Measurements from ENCODE around the gene DEPDC1.

The DEPDC1 gene

GRCh38 chr1:68448365-68448764, 48.5 kb downstream of the DEPDC1 start:
- no peaks in the 10 kb centered on the region for H3K9me3 ChIP-seq (ENCODE audit: control insufficient read depth, insufficient read depth, low read depth, low read length)
- H3K4me1 ChIP-seq (ENCODE audit: control insufficient read depth, insufficient read depth, low read length): no peaks in the 10 kb centered on the region
- POLR2A ChIA-PET: interaction anchor here (1.1 kb wide), 1 partner anchor 49 kb away, joined by 3 read pairs; the partner anchor contains the start of gene DEPDC1
- H3K36me3 ChIP-seq (ENCODE audit: control insufficient read depth in 2 of 2, insufficient read depth in 1 of 2, low read length in 2 of 2): no peaks in the 10 kb centered on the region
- H3K27ac ChIP-seq (ENCODE audit: extremely low read depth, low read depth, low read length): no peak overlapping the region
- H3K4me3 ChIP-seq (ENCODE audit: low read depth, low read length): no peak overlapping the region
- no peak for TF ChIP-seq ZNF24 (tag by site-specific recombination; IDR thresholded peaks at IDR 0.05)
- TF ChIP-seq PRDM10 (tag by site-specific recombination; IDR thresholded peaks at IDR 0.05): no peak
- TF ChIP-seq WT1 (tag by site-specific recombination; IDR thresholded peaks at IDR 0.05): no peak
- CTCF ChIA-PET: interaction anchor here (1.4 kb wide), 1 partner anchor 12 kb away, joined by 4 read pairs; no protein-coding TSS in a partner anchor

- ChIA-PET POLR2A (no interaction called here), CTCF (interaction anchor here (1.2 kb wide), 1 partner anchor 19 kb away, joined by 3 read pairs; no protein-coding TSS in a partner anchor)
- H3K27ac ChIP-seq (ENCODE audit: extremely low read depth, low read depth, low read length): no peak overlapping the region
- no peaks in the 10 kb centered on the region for H3K9me3 ChIP-seq (ENCODE audit: control insufficient read depth, insufficient read depth, low read depth, low read length)
- H3K4me1 ChIP-seq (ENCODE audit: control insufficient read depth, insufficient read depth, low read length): no peaks in the 10 kb centered on the region
- no peaks in the 10 kb centered on the region for H3K36me3 ChIP-seq (ENCODE audit: control insufficient read depth in 2 of 2, insufficient read depth in 1 of 2, low read length in 2 of 2)
- no peak for TF ChIP-seq ZNF654 (tag by site-specific recombination; IDR thresholded peaks at IDR 0.05; ENCODE audit: low read depth)
- TF ChIP-seq ZSCAN18 (tag by site-specific recombination; IDR thresholded peaks at IDR 0.05): no peak
- TF ChIP-seq ZNF785 (tag by site-specific recombination; IDR thresholded peaks at IDR 0.05): no peak
- TF ChIP-seq ZNF692 (tag by site-specific recombination; IDR thresholded peaks at IDR 0.05): no peak
- TF ChIP-seq ZFP3 (tag by site-specific recombination; IDR thresholded peaks at IDR 0.05; ENCODE audit: low read depth): no peak
- TF ChIP-seq ZNF837 (tag by site-specific recombination; IDR thresholded peaks at IDR 0.05): no peak
- TF ChIP-seq ZIC2 (tag by site-specific recombination; IDR thresholded peaks at IDR 0.05): no peak
- no peak for TF ChIP-seq GLI4 (tag by site-specific recombination; IDR thresholded peaks at IDR 0.05)
- no peak for TF ChIP-seq MYNN (tag by site-specific recombination; IDR thresholded peaks at IDR 0.05; ENCODE audit: borderline replicate concordance)
- TF ChIP-seq ZNF16 (tag by site-specific recombination; IDR thresholded peaks at IDR 0.05; ENCODE audit: low read depth): no peak
- TF ChIP-seq GLI2 (tag by site-specific recombination; IDR thresholded peaks at IDR 0.05; ENCODE audit: borderline replicate concordance, low read depth): no peak
- no peak for TF ChIP-seq ZEB2 (tag by site-specific recombination; IDR thresholded peaks at IDR 0.05)
- no peak for TF ChIP-seq ZNF660 (tag by site-specific recombination; IDR thresholded peaks at IDR 0.05)
- TF ChIP-seq ZBTB48 (tag by site-specific recombination; IDR thresholded peaks at IDR 0.05): no peak
- TF ChIP-seq ZNF426 (tag by site-specific recombination; IDR thresholded peaks at IDR 0.05): no peak
- no peak for TF ChIP-seq ZNF274 (IDR thresholded peaks at IDR 0.05; ENCODE audit: low read length)
- no peak for TF ChIP-seq ZNF274 (tag by site-specific recombination; IDR thresholded peaks at IDR 0.05; ENCODE audit: borderline replicate concordance)
- TF ChIP-seq BCL11A (tag by site-specific recombination; IDR thresholded peaks at IDR 0.05; ENCODE audit: low read depth): no peak
- H3K4me3 ChIP-seq (ENCODE audit: low read depth, low read length): no peak overlapping the region
Observed at GRCh38 chr1:68445709-68446108, 51.2 kb downstream of the DEPDC1 start.

Data from HEK293 (cell line).